DND-41 (cell line): Measurements from ENCODE around the gene RABGAP1.

ENCODE experiments used
- ATAC-seq: fragments of 200-7000 bp; cut with Tn5 transposase; 3 replicates; pipeline ENCODE4 v1.9.1; 2021; ENCODE audit warnings: low read depth; ENCODE audit not compliant: insufficient read depth
- DNase-seq: peaks from one replicate; pipeline ENCODE4 v3.0.0-alpha.2; 2020
- H2AFZ ChIP-seq: 2 replicates; pipeline ENCODE4 v1.6.0; 2012; ENCODE audit warnings: low read depth, low read length
- H3K27ac ChIP-seq: 2 replicates; pipeline ENCODE4 v1.5.1; 2012; ENCODE audit warnings: low read length, inconsistent platforms
- H3K27me3 ChIP-seq: fragments of 200-600 bp; sonication (generic); 2 replicates; pipeline ENCODE4 v1.6.0; 2012; ENCODE audit warnings: low read length, mild to moderate bottlenecking, inconsistent platforms; ENCODE audit not compliant: insufficient read depth, poor library complexity
- H3K36me3 ChIP-seq: 2 replicates; pipeline ENCODE4 v1.5.1; 2012; ENCODE audit warnings: low read length, inconsistent platforms; ENCODE audit not compliant: insufficient read depth
- H3K4me1 ChIP-seq: 2 replicates; pipeline ENCODE4 v1.5.1; 2012; ENCODE audit warnings: mild to moderate bottlenecking, low read length; ENCODE audit not compliant: insufficient read depth
- H3K4me2 ChIP-seq: 2 replicates; pipeline ENCODE4 v1.6.0; 2012; ENCODE audit warnings: mild to moderate bottlenecking, moderate library complexity, low read length, inconsistent platforms; ENCODE audit not compliant: insufficient read depth
- H3K4me3 ChIP-seq, 2 experiments: fragments of 200-600 bp in 1 of 2; shearing (Covaris generic) in 1 of 2; 2 replicates each; pipeline ENCODE4 v1.5.1; 2012 to 2016; ENCODE audit warnings: inconsistent platforms in 2 of 2, low read length in 2 of 2, mild to moderate bottlenecking in 2 of 2, low read depth in 1 of 2, moderate library complexity in 1 of 2
- H3K79me2 ChIP-seq: 2 replicates; pipeline ENCODE4 v1.6.0; 2012; ENCODE audit warnings: low read length, inconsistent platforms; ENCODE audit not compliant: insufficient read depth
- H3K9ac ChIP-seq: 2 replicates; pipeline ENCODE4 v1.6.0; 2012; ENCODE audit warnings: low read depth, mild to moderate bottlenecking, inconsistent platforms, low read length, moderate library complexity
- H3K9me3 ChIP-seq: 2 replicates; pipeline ENCODE4 v1.5.1; 2012; ENCODE audit warnings: low read length, moderate library complexity, mild to moderate bottlenecking, inconsistent platforms; ENCODE audit not compliant: insufficient read depth, severe bottlenecking
- H4K20me1 ChIP-seq: 2 replicates; pipeline ENCODE4 v1.6.0; 2012; ENCODE audit warnings: low read length; ENCODE audit not compliant: insufficient read depth
- CTCF ChIP-seq: IDR thresholded peaks from 2 replicates; pipeline ENCODE4 v1.5.1; 2012; ENCODE audit warnings: borderline replicate concordance, low read length, moderate library complexity, mild to moderate bottlenecking; ENCODE audit not compliant: poor library complexity, severe bottlenecking; ENCODE audit errors: extremely low read depth
- EZH2 ChIP-seq: IDR thresholded peaks from 3 replicates; pipeline ENCODE4 v1.6.1; 2012; ENCODE audit warnings: borderline replicate concordance, low read depth, mild to moderate bottlenecking, moderate library complexity, low read length, inconsistent platforms; ENCODE audit not compliant: severe bottlenecking

The RABGAP1 gene

GRCh38 chr9:123059472-123060220 lies 118.8 kb downstream of the RABGAP1 start:
- ATAC-seq (no peak), DNase-seq (no peak)
- H3K4me2 ChIP-seq: no peak overlapping the region
- H3K27me3 ChIP-seq: no peaks in the 10 kb centered on the region
- H3K4me1 ChIP-seq: no peaks in the 10 kb centered on the region
- TF ChIP-seq CTCF (no peak), EZH2 (no peak)
- H4K20me1 ChIP-seq: no peaks in the 10 kb centered on the region
- H3K9me3 ChIP-seq: no peaks in the 10 kb centered on the region
- H2AFZ ChIP-seq: no peak overlapping the region
- H3K79me2 ChIP-seq: no peaks in the 10 kb centered on the region
- H3K4me3 ChIP-seq: no peak overlapping the region
- H3K27ac ChIP-seq: no peak overlapping the region
- H3K9ac ChIP-seq: no peak overlapping the region
- peaks cover 6% of the 10 kb centered on the region; the same call in 1 of the 2 replicates for H3K36me3 ChIP-seq

- Histone ChIP-seq H3K79me2 (no peaks in the 10 kb centered on the region), H3K4me3 (no peak overlapping the region), H2AFZ (no peak overlapping the region), H3K27me3 (no peaks in the 10 kb centered on the region), H3K9me3 (no peaks in the 10 kb centered on the region), H3K9ac (no peak overlapping the region), H3K27ac (no peak overlapping the region), H3K36me3 (peaks cover 12% of the 10 kb centered on the region), H3K4me1 (no peaks in the 10 kb centered on the region), H4K20me1 (no peaks in the 10 kb centered on the region), H3K4me2 (no peak overlapping the region)
- no peak for TF ChIP-seq EZH2
- no peak for TF ChIP-seq CTCF
- DNase-seq (no peak), ATAC-seq (no peak)
These were observed 120.4 kb downstream of the RABGAP1 start for GRCh38 chr9:123061216-123061615.

GRCh38 chr9:123062351-123063176 lies 121.7 kb downstream of the RABGAP1 start:
- Histone ChIP-seq H3K4me3 (no peak overlapping the region), H4K20me1 (no peaks in the 10 kb centered on the region), H3K79me2 (no peaks in the 10 kb centered on the region), H3K27ac (no peak overlapping the region), H3K27me3 (no peaks in the 10 kb centered on the region), H2AFZ (no peak overlapping the region), H3K4me1 (no peaks in the 10 kb centered on the region), H3K4me2 (no peak overlapping the region), H3K9me3 (no peaks in the 10 kb centered on the region), H3K9ac (no peak overlapping the region), H3K36me3 (peaks cover 23% of the 10 kb centered on the region)
- no peak for DNase-seq
- ATAC-seq: no peak
- TF ChIP-seq CTCF (no peak), EZH2 (no peak)
